GM19035 (cell line): ENCODE data around the gene OR4C12.
"Not testable (repeated sequence)": the region's sequence is repeated elsewhere in the genome, so short reads cannot be mapped to it uniquely, and the experiment has no call there.

Experiments
- ATAC-seq: cut with Tn5 transposase; IDR thresholded peaks from one replicate; pipeline ENCODE4 v1.9.1; 2021; ENCODE audit not compliant: unreplicated experiment

The OR4C12 gene

GRCh38 chr11:49982435-49982834 lies at the start of gene OR4C12:
TSS of gene OR4C12 (minus strand) at chr11:49982535. CDS start at chr11:49982501, 34 bp downstream.
- not testable (repeated sequence) for ATAC-seq

- no peak for ATAC-seq
Measured at GRCh38 chr11:50030193-50030592, 47.9 kb upstream of the OR4C12 start.

GRCh38 chr11:49995565-49995964 lies 13.2 kb upstream of the OR4C12 start:
- no peak for ATAC-seq

- ATAC-seq, result not testable (repeated sequence)
Measured at GRCh38 chr11:49973439-49973838, 8.9 kb downstream of the OR4C12 start.

GRCh38 chr11:49952091-49952490 lies 30.2 kb downstream of the OR4C12 start, which contains the start of gene OR4C13:
TSS of gene OR4C13 (plus strand) at chr11:49952391. CDS start at chr11:49952423, 32 bp downstream.
- no peak for ATAC-seq

GRCh38 chr11:49948701-49949100 lies 33.6 kb downstream of the OR4C12 start:
- not testable (repeated sequence) for ATAC-seq
